ENCODE measurements around the gene THRAP3. TPM values are rescaled to one million over a fixed set of nuclear protein-coding genes. Genes with fewer than 3 reads are reported as not detected.

The THRAP3 gene
- total and polyA plus RNA-seq, 2 experiments from 2014 or later, result 127 to 161 TPM

DNA sequence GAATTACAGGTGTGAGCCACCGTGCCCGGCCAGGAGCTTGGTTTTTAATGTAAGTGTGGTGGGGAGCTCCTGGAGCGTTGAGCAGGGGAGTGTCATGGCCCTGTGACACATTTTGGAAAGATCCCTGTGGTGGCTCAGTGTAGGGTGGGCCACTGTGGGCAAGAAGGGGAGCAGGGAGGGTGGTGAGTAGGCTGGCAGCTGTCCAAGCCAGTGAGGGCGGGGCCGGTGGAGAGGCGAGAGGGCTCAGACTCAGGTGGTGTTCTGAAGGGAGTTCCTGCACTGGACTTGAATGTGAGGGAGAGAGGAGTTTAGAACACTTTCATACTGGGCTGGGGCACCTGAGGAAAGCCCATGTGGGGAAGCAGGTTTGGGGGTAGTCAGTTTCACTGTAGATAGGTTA lies 102.3 kb downstream of the THRAP3 start (continued):
- TF ChIP-seq, protein P1, sequence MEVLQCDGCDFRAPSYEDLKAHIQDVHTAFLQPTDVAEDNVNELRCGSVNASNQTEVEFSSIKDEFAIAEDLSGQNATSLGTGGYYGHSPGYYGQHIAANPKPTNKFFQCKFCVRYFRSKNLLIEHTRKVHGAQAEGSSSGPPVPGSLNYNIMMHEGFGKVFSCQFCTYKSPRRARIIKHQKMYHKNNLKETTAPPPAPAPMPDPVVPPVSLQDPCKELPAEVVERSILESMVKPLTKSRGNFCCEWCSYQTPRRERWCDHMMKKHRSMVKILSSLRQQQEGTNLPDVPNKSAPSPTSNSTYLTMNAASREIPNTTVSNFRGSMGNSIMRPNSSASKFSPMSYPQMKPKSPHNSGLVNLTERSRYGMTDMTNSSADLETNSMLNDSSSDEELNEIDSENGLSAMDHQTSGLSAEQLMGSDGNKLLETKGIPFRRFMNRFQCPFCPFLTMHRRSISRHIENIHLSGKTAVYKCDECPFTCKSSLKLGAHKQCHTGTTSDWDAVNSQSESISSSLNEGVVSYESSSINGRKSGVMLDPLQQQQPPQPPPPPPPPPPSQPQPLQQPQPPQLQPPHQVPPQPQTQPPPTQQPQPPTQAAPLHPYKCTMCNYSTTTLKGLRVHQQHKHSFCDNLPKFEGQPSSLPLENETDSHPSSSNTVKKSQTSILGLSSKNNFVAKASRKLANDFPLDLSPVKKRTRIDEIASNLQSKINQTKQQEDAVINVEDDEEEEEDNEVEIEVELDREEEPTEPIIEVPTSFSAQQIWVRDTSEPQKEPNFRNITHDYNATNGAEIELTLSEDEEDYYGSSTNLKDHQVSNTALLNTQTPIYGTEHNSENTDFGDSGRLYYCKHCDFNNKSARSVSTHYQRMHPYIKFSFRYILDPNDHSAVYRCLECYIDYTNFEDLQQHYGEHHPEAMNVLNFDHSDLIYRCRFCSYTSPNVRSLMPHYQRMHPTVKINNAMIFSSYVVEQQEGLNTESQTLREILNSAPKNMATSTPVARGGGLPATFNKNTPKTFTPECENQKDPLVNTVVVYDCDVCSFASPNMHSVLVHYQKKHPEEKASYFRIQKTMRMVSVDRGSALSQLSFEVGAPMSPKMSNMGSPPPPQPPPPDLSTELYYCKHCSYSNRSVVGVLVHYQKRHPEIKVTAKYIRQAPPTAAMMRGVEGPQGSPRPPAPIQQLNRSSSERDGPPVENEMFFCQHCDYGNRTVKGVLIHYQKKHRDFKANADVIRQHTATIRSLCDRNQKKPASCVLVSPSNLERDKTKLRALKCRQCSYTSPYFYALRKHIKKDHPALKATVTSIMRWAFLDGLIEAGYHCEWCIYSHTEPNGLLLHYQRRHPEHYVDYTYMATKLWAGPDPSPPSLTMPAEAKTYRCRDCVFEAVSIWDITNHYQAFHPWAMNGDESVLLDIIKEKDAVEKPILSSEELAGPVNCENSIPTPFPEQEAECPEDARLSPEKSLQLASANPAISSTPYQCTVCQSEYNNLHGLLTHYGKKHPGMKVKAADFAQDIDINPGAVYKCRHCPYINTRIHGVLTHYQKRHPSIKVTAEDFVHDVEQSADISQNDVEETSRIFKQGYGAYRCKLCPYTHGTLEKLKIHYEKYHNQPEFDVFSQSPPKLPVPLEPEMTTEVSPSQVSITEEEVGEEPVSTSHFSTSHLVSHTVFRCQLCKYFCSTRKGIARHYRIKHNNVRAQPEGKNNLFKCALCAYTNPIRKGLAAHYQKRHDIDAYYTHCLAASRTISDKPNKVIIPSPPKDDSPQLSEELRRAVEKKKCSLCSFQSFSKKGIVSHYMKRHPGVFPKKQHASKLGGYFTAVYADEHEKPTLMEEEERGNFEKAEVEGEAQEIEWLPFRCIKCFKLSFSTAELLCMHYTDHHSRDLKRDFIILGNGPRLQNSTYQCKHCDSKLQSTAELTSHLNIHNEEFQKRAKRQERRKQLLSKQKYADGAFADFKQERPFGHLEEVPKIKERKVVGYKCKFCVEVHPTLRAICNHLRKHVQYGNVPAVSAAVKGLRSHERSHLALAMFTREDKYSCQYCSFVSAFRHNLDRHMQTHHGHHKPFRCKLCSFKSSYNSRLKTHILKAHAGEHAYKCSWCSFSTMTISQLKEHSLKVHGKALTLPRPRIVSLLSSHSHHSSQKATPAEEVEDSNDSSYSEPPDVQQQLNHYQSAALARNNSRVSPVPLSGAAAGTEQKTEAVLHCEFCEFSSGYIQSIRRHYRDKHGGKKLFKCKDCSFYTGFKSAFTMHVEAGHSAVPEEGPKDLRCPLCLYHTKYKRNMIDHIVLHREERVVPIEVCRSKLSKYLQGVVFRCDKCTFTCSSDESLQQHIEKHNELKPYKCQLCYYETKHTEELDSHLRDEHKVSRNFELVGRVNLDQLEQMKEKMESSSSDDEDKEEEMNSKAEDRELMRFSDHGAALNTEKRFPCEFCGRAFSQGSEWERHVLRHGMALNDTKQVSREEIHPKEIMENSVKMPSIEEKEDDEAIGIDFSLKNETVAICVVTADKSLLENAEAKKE (CRISPR knock-in tag; IDR thresholded peaks at IDR 0.05), result no peak
- TF ChIP-seq CTCF (conservative IDR thresholded peaks at IDR 0.05; ENCODE audit: low read depth in 2 of 2) (no peak), EZH2 (IDR thresholded peaks at IDR 0.05; ENCODE audit: low read depth, unreplicated experiment) (no peak)

- no peak for DNase-seq (ENCODE audit: low spot score)
- Histone ChIP-seq H3K36me3 (ENCODE audit: insufficient read depth) (no peaks in the 10 kb centered on the region), H3K27me3 (ENCODE audit: insufficient read depth) (peaks cover 24% of the 10 kb centered on the region), H3K4me3 (no peak overlapping the region), H3K4me2 (no peak overlapping the region), H3K9me2 (ENCODE audit: insufficient read depth) (peaks cover 6% of the 10 kb centered on the region; the same call in 1 of the 2 replicates), H3K27ac (ENCODE audit: low read depth) (no peak overlapping the region), H3F3A (replicated peaks; ENCODE audit: low read depth) (peaks cover 12% of the 10 kb centered on the region; the same call in 1 of the 2 replicates), H3K79me2 (replicated peaks; ENCODE audit: insufficient read depth) (no peaks in the 10 kb centered on the region), H3K4me1 (ENCODE audit: insufficient read depth) (peaks cover 18% of the 10 kb centered on the region), H2AFZ (no peak overlapping the region), H4K20me1 (replicated peaks; ENCODE audit: insufficient read depth) (no peaks in the 10 kb centered on the region)
- no peaks in the 10 kb centered on the region for H3K9me3 Mint-ChIP-seq
- H3K4me3 Mint-ChIP-seq, result no peak overlapping the region
- peaks cover 23% of the 10 kb centered on the region for H3K27me3 Mint-ChIP-seq (ENCODE audit: insufficient read depth, low read depth, poor library complexity)
- ATAC-seq, result no peak
- peaks cover 3% of the 10 kb centered on the region for H3K36me3 Mint-ChIP-seq (ENCODE audit: low read depth)
- H3K4me1 Mint-ChIP-seq, result peaks cover 14% of the 10 kb centered on the region
- no peak overlapping the region for H3K27ac Mint-ChIP-seq
- TF ChIP-seq, protein P1 (CRISPR knock-in tag; IDR thresholded peaks at IDR 0.05), result no peak
- no peak for TF ChIP-seq JUNB (IDR thresholded peaks at IDR 0.05; ENCODE audit: unreplicated experiment)
- TF ChIP-seq NANOG (IDR thresholded peaks at IDR 0.05; ENCODE audit: borderline replicate concordance), result no peak
These were observed 103.3 kb downstream of the THRAP3 start for GRCh38 chr1:36327421-36328087.
